ENCODE results near the gene LRP2.

DNA sequence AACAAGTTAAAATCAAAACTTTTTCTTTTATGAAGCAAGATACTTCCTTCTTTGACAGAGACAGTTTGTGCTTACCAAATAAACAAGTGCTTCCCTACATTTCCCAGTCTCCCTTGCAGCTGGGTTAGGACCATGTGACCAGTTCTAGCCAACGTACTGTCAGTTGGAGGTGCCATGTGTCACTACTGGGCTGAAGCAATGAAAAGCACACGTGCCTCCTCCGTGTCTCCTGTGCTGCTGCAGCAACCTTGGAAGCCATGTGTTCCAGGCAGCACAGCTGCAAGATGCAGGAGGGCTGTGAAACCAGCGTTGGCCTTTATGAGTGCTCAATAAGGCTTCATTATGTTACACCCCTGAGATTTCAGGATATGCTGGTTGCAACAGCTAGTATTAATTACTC, 199.7 kb downstream of the LRP2 start:
- no peak for TF ChIP-seq POLR2AphosphoS5 (IDR thresholded peaks at IDR 0.05)
- TF ChIP-seq CTCF (IDR thresholded peaks at IDR 0.05), result no peak

Data from gastroesophageal sphincter (tissue), 3 donors.